ENCODE measurements around the gene BANF1.
"Not testable (repeated sequence)": the region's sequence is repeated elsewhere in the genome, so short reads cannot be mapped to it uniquely, and the experiment has no call there.

Gene BANF1

DNA sequence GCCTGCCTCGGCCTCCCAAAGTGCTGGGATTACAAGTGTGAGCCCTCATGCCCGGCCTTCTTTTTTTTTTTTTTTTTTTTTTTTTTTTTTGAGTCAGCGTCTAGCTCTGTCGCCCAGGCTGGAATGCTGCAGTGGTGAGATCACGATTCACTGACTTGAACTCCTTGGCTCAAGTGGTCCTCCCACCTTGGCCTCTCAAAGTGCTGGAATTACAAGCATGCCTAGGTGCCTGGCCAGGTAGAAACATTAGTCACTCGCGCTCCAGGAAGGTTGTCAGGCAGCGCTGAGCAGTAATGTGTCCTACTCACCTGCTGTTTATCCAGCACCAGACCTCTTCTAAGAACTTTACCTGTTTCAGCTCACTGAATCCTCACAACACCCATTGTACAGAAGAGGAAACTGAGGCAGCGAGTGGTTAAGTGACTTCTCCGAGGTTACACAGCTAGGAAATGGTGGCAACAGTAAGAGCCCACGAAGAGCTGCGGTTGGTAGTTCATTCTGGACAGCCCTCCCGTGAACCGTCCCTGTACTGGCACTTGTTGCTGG lies 9.0 kb downstream of the BANF1 start:
- no peak for DNase-seq (ENCODE audit: low read depth in 1 of 2, low spot score in 1 of 2)

DNA sequence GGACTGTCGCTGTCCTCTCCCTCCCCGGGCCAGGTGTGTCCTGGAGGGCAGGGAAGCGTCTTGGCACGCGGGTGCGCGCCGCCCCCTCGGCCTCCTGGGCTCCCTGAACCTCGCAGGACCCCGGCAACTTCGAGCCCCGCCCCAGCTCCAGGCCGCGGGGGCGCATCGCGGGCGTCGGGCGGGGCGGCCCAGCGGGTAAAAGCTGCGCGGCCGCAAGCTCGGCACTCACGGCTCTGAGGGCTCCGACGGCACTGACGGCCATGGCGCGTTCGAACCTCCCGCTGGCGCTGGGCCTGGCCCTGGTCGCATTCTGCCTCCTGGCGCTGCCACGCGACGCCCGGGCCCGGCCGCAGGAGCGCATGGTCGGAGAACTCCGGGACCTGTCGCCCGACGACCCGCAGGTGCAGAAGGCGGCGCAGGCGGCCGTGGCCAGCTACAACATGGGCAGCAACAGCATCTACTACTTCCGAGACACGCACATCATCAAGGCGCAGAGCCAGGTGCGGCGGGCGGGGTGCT lies 9.5 kb downstream of the BANF1 start, which contains the start of gene CST6:
Gene CST6 (plus strand): TSS at position 224 of the 519 bp plus-strand sequence. CDS start 37 bp downstream, at position 261.
- no peak for DNase-seq (ENCODE audit: low read depth in 1 of 2, low spot score in 1 of 2)

DNA sequence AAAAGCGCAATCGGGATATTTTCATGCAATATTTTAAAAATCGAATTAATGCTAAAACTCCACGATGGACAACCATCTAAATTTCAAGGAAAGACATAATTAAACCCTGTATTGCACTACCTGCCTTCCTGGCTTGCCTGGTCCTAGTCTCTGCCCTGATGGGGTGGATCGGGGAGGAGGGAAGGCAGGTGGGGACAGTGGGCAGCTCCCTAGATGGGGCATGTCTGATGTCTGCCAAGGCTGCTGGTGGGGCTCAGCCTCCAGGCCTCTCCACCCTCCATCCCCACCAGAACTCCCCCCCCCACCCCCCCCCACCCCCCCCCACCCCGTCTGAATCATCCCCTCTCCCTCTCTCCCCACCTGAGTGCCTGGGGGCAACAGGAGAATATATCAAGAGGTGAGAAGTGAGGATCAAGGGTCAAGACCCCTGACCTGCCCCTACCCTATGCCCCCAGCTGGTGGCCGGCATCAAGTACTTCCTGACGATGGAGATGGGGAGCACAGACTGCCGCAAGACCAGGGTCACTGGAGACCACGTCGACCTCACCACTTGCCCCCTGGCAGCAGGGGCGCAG lies 10.2 kb downstream of the BANF1 start:
- DNase-seq (ENCODE audit: low read depth in 1 of 2, low spot score in 1 of 2), result no peak

DNA sequence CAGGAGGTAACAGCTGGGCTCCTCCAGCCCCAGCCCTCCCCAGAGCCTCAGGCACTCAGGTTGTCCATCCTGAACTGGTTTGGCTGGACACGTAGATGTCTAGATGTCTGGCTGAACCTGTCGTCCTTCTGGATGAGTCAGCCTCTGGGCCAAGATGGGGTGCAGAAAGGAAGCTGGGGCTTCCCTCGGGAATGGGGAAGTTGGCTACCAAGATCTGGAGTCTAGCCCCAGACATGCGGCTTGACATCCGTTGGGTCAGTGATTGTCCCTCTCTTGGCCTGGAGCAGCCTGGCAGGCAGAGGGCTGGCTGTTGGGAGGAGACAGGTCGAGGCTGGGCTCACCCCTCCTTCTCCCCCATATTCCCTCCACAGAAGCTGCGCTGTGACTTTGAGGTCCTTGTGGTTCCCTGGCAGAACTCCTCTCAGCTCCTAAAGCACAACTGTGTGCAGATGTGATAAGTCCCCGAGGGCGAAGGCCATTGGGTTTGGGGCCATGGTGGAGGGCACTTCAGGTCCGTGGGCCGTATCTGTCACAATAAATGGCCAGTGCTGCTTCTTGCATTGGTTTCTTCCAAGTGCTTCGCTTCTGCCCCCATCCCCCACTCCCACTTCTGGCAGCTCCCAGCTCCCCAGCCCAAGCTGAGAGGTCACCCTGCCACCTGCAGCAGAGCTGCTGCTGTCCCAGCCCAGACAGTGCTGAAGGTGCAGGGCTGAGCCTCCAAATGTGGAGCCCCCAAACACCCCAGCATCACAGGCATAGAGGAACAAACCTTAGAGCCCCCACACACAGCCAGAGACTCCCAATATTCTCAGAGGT lies 10.9 kb downstream of the BANF1 start:
- no peak for DNase-seq (ENCODE audit: low read depth in 1 of 2, low spot score in 1 of 2)

DNA sequence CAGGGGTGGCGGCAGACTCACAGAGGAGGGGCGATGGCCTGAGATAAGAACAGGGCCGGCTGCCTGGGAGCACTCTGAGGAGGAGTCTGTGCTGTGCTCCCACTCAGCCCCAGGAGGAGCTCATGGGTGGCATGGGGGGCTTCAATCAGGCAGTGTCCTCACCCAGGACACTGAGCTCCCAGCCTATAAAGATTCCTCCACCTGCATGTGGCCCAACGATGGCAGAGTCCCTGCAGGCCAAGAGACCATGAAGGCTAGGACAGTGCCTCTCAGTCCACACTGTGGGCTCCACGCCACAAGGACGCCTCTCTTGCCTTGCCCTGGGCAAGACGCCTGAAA lies 11.4 kb downstream of the BANF1 start:
- no peak for DNase-seq (ENCODE audit: low read depth in 1 of 2, low spot score in 1 of 2)

DNA sequence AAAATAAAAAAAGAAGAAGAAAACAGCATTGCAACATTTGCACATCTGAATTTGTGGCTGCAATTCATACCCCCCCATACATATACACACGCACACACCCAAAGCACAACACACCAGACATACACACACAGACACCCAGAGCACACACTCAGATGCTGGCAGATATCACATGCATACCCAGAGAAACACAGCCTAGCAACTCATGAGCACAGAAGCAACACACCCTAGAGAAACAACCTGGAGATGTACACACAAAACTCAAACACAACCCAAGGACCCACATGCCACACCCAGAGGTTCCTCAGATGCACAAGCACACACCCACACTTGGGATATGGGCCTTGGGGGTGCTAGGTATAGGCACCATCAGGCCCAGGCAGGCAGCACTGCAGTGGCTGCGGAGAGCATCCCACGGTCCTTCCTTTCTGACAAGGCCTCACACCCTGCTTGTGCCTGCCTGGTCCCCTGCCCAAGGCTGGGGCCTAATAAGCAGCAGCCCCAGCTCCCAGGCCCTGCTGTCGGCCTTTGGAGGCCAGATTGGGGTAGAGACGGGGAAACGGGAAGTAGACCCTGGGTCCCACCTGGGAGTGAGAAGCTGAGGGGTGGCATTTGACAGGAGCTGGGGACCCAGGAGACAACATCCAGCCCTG lies 12.6 kb downstream of the BANF1 start:
- DNase-seq (ENCODE audit: low read depth in 1 of 2, low spot score in 1 of 2), result no peak

DNA sequence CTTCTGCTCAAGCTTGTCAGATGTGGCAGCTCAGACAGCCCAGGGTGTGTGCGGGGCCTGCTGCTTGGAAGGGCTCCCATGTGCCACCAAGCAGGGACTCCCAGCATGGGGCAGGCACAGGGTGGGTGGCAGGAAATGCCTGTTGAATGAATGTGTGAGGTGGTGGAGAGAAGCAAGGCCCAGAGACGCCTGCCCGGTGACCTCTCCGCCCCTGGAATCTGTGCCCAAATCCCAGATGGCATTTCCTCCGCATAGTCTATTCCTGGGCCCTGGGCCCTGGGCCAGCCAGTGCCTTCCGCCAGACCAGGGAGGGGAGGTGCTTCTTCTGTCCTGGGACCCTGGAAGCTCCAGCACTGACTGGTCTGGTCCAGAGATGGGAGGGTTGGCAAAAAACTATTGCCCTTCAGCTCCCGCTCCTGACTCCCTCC lies 13.2 kb downstream of the BANF1 start:
- no peak for DNase-seq (ENCODE audit: low read depth in 1 of 2, low spot score in 1 of 2)

DNA sequence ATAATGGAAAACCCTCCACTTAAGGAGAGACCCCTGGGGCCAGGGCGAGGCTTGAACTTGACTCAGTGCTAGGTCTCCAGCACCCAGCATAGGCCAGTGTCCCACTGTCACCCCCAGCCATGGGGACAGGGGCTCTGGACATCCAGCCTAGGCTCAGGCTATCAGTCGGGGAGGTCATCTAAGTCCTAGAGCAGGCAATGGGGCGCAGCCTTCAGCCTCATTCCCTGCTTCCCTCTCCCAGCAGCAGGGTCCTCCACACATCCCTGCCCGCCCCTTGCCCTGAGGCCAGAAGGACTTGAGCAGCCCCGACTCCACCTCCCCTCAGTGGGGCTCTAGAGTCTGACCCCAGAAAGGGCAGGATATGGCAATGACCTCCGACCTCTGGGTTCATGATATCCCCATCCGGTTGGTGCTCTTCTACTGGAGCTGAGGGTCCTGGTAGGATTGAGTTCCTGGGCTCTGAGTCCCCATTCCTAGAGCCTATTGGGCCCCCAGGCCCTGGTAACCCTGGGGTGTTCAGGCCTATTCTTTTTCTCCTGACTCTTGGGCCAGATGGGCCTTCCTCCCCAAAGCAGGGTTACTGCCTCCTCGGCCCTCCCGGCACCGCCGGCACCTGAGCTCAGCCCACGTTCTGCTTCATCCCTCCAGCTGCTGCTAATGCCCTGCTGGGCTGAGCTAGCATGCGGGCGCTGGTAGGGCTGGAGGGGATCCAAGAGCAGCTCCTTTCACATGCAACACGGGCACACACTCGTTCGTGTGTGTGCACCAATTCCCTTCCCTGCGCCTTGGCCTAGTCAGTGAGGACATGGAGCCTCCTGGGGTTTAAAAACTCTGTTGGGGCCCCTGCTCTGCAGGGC lies 13.9 kb downstream of the BANF1 start:
- no peak for DNase-seq (ENCODE audit: low read depth in 1 of 2, low spot score in 1 of 2)

DNA sequence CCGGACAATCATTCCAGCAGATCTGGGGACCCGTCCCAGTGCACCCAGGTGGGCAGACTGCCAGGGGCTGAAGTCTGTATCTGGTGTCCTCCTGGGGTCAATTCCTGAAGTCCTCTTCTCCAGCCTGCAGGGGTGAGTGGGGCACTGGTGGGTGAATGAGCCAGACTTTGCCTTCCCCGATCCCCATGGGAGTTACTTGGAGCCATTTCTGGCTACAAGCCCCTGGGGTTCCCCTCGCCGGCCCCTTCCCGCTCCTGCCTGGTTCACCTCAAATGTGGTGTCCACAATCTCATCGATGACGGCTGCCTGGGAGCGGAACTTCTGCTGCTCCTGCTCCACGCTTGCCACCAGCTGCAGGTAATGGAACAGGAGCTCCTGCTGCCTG lies 14.5 kb downstream of the BANF1 start:
- DNase-seq (ENCODE audit: low read depth in 1 of 2, low spot score in 1 of 2), result no peak

DNA sequence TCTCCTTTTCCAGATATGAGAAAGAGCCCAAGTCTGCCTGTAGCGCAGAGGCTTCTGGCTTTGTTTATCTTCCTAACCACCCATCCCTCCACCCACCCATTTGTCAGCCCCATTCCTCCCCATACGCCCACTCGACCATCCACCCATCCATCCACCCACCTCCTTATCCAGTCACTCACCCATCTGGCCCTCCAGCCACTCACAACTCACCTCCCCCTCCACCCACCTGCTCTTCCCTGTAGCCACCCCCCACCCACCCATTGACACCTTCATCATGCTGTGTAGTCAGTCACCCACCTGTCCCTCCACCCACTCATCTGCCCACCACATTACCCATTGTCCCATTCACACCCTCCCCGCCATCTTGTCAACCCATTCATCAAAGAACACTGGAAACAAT lies 15.0 kb downstream of the BANF1 start:
- no peak for DNase-seq (ENCODE audit: low read depth in 1 of 2, low spot score in 1 of 2)

DNA sequence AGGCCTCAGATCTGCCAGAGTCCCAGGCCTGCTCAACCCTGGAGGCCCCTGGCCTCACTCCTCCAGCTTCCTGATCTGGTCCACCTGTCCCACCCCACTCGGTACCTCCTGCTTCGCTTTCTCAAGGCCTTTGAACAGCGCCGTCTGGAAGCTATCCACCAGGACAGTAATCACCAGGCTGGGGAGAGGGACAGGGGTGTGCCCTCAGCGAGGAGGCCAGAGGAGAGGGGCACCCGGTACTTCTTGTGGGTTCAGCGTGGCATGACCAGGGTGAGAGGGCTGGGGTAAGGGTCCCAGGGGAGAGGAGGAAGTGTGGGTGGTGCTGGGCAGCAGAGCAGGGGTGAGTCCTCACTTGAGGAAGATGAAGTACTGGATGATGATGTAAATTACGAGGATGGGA lies 17.9 kb downstream of the BANF1 start:
- no peak for DNase-seq (ENCODE audit: low read depth in 1 of 2, low spot score in 1 of 2)

DNA sequence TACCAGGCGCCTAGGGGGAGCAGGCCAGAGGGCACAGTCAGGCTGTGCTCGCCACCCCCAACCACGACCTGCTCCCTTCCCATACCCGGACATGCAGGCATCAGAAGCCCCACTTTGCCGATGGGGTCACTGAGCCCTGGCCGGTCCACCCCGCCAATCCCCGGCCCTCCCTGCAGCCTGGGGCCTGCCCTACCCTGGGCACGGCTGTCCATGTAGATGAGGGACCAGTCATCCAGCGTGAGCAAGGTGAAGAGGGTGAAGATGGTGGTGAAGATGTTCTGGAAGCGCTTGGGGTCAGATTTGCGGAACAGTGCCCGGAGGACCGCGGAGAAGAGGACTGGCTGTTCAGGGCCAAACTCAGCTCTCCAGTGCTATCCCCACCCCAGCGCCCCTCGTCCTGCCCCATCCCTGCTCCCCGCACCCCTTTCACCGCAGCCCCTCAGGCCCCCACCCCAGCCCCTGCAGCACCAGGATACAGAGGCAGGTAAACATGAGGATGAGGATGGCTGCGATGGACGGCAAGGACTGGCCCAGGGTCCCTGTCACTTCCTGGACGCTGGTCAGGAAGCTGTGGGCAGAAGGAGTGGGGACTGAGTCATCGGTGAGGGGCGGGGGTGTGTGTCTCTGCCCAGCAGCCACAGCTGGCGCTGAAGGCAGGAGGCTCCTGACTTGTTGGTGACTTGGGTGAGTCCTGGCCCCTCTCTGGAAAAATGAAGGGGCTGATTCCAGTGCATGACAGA lies 18.5 kb downstream of the BANF1 start:
- no peak for DNase-seq (ENCODE audit: low read depth in 1 of 2, low spot score in 1 of 2)

DNA sequence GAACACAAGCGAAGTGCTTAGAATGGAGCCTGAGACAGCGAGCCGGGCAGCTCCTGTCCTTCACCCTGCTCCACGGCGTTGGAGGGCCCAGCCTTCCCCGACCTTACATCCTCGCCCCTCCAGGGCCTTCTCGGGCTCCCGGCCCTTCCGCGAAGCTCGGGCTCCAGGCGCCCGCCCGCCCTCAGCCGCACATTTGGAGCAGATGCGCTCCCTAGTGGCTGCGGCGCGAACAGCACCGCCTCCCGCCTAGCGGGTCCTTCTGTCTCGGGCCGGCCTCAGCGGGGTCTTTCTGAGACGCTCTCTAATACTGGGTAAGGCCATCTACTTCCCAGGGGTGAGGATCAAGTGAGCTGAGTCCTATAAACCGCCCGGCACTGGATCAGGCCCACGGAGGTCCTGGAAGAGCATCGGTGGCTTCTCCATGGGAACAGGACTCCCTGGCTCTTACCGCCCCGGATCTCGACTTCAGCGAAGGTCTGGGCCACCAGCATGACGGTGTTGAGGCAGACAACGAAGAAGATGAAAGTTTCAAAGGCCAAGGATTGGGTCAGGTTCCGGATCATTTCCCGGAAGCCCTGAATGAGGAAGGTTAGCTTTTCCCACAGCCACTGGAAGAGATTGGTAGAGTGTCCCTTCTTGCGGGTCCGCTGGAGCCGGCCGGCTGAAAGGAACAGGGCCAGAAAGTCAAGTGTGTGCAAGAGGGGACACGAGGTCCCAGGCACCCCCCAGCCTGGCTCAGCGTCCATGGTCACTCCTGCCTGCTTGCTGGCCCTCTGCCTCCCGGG lies 20.3 kb downstream of the BANF1 start:
- peak; percentile 66 to 82 for DNase-seq (ENCODE audit: low read depth in 1 of 2, low spot score in 1 of 2)

DNA sequence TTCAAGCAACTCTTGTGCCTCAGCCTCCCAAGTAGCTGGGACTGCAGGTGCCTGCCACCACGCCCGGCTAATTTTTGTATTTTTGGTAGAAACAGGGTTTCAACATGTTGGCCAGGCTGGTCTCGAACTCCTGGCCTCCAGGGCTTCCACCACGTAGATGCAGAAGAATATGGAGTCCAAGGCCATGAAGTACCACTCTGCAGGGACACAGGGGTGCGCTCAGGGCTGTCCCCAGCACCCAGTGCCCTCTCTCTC lies 20.8 kb downstream of the BANF1 start:
- not testable (repeated sequence) for DNase-seq (ENCODE audit: low read depth in 1 of 2, low spot score in 1 of 2)

DNA sequence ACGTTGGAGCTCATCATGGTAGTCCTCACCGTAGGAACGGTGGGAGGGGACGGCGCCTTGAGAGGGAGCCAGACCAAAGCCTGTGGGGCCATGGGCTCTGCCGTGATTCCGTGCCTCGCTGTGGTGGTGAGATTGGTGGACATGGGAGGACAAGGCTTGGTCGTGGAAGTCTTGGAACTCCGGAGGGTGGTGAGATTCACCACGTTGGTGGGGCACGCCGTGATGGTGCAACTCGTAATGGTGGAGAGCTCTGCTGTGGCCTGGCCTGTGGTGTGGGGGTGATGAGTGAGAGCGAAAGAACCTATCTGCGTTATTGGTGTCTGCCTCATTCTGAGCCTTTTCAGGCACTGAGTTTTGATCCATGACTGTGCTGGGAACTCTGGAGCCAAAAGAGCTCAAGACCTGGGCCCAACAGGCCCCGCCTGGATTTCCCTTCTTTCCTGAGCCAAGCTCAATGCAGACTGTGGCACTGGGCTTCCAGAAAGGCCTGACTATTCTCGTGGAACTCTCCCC lies 23.8 kb downstream of the BANF1 start, which contains the start of gene CATSPER1:
Gene CATSPER1 (minus strand): TSS at position 463 of the 513 bp plus-strand sequence. CDS start 100 bp downstream, at position 363.
- no peak for DNase-seq (ENCODE audit: low read depth in 1 of 2, low spot score in 1 of 2)

DNA sequence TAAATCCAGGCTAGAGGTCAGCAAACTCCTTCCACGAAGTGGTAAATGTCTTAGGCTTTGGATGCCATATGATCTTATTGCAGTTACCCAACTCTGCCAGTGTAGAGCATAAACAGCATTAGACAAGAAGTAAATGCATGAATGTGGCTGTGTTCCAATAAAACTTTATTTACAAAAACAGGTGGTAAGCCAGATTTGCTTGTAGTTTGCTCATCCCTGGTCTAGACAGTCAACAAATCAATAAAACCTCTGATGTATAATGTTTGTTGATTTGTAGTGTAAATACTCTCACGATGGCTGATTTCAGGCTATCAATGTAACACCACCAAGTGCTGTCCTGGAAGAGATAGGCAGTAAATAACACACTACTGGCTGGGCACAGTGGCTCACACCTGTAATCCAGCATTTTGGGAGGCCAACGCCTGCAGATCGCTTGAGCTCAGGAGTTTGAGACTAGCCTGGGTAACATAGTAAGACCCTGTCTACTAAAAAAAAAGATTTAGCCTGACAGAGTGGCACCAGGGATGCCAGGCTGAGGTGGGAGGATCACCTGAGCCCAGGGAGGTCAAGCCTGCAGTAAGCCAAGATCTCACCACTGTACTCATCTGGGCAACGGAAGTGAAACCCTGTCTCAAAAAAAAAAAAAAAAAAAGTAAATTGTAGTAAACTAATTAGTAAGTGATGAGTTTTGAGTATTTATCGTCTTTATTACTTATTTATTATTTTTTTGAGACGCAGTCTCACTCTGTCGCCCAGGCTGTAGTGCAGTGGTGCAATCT lies 30.8 kb downstream of the BANF1 start:
- no peak for DNase-seq (ENCODE audit: low read depth in 1 of 2, low spot score in 1 of 2)

DNA sequence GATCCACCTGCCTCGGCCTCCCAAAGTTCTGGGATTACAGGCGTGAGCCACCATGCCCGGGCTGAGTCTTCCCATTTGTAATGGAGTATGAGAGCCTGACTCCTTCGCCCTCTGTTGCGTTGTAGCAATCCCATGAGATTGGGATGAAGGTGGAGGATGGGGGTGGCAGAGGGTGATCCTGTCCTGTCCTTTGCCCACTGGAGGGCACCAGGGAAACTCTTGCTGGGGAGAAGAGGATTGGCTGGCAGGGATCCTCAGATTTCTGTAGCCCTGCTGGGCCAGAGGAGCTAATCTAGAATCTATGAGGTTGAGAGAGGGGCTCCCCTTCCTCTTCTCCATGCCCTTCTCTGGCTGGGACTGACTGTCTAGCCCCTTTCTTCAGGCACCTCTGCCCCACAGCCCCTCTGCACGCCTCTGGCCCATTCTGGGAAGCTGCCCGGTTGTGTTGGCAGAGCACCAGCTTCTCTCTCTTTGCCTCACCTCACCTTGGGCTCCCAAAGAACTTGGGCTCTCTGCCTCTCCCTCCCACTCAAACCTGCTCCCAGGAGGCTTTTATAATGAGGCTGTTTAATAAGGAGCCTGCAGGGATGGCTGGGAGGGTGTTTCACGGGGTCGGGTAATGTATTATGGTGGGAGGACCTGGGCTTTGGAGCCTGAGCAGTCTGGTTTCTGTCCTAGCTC lies 33.5 kb downstream of the BANF1 start:
- DNase-seq (ENCODE audit: low read depth in 1 of 2, low spot score in 1 of 2), result no peak

DNA sequence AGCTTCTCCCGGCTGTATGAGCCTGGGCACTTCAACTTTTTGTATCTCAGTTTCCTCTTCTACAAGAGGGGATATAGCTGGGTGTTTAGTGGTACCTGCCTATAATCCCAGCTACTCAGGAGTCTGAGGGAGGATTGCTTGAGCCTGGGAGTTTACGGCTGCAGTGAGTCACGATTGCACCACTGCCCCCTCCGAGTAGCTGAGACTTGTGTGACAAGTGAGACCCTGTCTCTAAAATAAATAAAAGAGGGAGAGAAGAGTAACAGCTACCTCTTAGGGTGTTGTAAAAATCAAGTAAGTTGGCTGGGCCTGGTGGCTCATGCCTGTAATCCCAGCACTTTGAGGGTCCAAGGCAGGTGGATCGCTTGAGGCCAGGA lies 34.0 kb downstream of the BANF1 start:
- no peak for DNase-seq (ENCODE audit: low read depth in 1 of 2, low spot score in 1 of 2)

All from activated CD4-positive, alpha-beta T cell treated with anti-CD3 and anti-CD28 coated beads, Interleukin-2, amount 50 U/mL, for 24 hours (primary cell).